ENCODE data around the gene RASSF6.
"Not testable (repeated sequence)": the region's sequence is repeated elsewhere in the genome, so short reads cannot be mapped to it uniquely, and the experiment has no call there.

Gene RASSF6

GRCh38 chr4:73575660-73576059 is 44.6 kb downstream of the RASSF6 start:
- DNase-seq (ENCODE audit: low read depth): no peak

DNA sequence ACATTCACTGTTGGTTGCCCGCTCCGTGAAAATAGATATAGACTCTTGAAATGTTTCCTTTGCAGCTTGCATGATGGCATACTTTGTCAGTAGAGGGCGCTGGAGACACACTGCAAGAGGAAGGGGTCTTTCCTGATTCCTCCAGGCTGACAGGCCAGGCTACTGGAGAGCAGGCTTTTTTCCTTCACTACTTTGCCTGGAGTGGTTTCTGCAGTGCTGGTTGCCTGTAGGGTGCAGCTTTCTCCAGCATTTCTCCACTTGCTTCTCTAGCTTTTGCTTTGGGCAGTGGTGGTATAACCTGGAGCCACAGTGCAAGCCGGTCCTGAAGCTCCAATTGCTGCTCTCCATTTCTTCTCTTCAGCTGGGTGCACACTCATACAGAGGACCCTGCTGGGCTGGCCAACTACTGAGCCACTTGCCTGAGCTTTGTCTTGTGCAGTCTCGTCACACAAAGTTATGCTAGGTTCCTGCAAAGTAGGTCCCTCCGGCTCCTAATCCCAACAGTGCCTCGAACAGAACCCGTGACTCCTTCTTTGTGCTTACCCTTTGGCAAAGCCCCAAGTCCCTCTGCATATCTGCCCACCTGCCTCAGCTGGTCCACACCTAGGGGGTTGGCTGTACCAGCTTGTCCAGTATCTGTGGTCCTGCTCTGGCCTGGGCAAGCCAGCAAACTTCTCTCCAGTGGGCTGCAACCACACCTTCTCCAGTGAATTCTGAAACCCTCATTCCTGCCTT is 46.3 kb downstream of the RASSF6 start:
- peak; percentile 51 for DNase-seq (ENCODE audit: low read depth)

GRCh38 chr4:73550865-73551264 is 69.4 kb downstream of the RASSF6 start:
- DNase-seq (ENCODE audit: low read depth): not testable (repeated sequence)

DNA sequence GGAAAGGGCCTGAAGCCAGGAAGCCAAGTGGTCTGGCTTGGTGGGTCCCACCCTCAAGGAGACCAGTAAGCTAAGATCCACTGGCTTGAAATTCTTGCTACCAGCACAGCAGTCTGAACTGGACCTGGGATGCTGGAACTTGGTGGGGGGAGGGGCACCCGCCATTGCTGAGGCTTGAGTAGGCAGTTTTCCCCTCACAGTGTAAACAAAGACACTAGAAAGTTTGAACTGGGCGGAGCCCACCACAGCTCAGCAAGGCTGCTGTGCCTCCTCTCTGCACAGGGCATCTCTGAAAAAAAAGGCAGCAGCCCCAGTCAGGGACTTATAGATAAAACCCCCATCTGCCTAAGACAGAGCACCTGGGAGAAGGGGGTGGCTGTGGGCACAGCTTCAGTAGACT is 75.6 kb downstream of the RASSF6 start:
- DNase-seq (ENCODE audit: low read depth): no peak

DNA sequence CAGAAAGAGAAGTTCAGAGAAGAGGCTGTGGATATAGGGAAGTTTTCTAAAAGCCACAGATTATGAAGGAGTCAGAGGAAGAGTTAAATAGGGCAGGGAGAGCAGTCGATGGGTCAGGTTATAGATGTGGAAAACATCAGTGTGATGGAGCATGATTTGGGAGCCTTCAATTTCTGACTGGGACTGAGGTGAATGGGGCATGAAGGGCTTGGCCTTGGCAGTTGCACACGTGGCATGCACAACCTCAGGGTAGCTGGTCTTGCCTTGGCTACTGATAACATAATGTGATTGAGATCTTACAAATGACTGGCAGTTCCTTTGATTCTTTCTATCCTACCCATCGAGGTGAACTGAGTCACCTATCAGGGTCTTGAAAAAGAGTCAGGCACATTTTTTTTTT is 79.0 kb downstream of the RASSF6 start:
- no peak for DNase-seq (ENCODE audit: low read depth)

DNA sequence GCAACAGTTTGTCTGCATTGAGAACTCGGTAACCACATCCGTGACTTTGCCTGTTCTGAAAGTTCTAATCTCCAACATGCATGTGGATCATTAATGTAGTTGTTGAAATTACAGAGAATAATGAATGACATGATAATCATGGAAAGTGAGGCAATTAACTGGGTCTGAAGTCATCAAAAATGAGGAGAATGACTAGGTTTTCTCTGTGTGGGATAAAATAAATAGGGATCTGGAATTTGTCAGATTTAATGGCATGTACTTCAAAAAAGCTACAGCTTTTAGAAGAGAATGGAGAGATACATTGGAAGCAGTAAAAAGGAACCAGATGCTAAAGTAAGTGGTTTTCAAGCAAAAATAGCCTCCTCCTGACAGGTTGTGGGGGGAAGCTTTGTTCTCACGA is 79.4 kb downstream of the RASSF6 start:
- no peak for DNase-seq (ENCODE audit: low read depth)

DNA sequence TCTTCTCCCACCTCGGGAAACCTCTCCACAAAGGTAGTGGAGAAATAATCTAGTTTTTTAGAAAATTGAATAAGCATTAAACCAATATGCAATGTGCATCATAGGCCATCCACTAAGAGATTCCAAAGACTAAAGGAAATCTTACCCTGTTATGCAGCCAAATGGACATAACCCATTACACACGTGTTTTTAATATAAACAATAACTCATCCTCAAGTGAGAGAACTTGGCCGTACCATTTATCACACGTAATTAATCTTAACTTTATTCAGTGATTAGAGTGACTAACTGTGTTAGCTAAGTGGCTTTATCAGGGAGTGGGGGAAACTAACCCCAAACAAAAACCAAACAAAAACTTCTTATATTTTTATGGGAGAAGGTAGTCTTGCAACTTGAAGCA is 80.8 kb downstream of the RASSF6 start:
- DNase-seq (ENCODE audit: low read depth): no peak

GRCh38 chr4:73538162-73538561 is 82.1 kb downstream of the RASSF6 start:
- no peak for DNase-seq (ENCODE audit: low read depth)

DNA sequence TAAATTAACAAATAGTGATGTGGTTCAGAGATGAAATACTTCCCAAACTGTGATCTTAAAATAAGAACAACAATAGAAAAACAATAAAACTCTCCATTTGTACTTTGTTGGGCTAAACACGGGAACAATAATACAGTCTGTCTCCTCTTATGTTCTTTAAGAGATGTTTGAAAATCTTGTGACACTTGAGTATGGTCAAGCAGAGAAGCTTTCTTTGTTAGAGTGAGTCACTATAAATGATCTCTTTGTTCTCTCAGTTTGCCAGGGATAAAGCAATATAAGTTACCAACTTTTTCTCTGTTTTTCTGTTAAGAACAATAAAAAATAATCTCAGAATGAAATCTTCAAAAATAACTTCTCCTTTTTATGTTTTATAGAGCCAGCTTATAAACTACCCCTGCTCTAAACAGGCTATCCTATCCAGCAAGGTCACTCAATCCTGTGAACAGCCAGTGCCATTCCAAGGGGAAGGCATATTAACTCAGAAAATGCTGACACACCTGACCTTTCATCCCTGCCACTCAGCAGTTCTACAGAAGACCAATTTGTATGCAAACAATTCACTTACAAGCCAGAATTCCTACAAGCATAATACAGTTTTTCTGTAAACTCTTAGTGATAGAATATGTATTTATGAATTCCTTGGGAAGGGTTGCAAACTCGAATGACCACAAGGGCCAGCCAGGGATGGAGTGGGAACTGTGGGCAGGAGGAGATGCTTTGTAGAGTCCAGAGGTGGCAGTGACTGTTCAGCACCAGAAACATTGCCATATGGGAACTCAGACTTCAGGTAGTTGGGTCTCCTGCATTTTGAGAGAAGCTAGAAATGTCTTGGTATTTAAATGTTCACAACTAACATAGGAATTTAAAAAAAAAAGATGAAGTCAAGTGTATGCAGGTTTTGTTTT is 86.5 kb downstream of the RASSF6 start:
- no peak for DNase-seq (ENCODE audit: low read depth)

DNA sequence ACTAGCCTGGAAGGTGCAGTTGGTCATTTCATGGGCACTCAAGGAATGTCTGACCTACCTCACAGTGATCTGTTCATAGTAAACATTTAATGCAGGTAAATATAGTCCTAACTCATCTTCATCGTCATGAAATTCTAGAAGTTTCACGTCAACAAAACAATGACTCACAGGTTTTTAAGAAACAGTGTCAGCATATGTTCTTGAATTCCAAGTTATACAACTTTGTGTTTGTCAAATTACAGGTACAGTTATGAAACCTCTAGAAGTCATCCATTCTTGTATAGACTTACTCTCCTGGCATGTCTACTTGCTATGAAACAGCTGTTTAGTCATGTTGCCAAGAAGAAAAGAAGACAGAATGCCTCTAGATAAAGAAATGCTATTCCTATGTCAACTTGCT is 92.1 kb downstream of the RASSF6 start:
- DNase-seq (ENCODE audit: low read depth): no peak

DNA sequence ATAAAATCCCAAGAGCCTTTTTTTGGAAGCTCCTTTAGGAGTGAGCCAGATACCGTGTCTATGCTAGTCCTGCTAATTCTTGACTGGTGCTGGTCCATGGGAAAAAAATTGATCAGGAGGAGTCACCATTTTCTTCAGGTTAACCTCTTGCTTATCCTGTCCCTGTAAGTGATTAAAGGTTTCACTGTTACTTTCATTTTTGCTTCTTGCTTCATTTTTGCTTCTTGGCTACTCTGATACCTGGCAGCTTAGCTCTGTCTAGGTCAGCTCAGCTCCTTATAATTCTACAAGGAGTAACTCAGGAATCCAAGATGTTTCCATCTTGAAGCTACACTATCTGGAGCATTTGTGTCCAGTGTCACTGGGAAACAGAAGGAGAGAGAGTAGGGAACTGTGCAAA is 93.0 kb downstream of the RASSF6 start:
- no peak for DNase-seq (ENCODE audit: low read depth)

DNA sequence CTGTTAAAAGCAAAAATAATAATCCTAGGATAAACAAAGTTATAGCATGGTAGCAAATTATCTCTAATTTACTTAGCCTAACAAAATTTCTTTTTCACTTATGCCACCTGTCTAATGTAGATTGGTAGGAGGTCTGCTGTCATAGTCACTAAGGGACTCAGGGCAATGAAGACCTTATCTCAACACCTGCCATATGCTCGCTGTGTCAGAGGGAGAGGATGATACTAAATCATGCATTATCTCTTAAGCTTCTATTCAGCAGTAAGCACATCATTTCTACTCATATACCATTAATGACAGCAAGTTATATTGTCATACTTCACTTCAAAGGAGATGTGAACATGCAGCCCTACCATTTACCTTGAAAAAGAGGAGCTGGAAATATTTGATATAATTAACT is 94.6 kb downstream of the RASSF6 start:
- no peak for DNase-seq (ENCODE audit: low read depth)

DNA sequence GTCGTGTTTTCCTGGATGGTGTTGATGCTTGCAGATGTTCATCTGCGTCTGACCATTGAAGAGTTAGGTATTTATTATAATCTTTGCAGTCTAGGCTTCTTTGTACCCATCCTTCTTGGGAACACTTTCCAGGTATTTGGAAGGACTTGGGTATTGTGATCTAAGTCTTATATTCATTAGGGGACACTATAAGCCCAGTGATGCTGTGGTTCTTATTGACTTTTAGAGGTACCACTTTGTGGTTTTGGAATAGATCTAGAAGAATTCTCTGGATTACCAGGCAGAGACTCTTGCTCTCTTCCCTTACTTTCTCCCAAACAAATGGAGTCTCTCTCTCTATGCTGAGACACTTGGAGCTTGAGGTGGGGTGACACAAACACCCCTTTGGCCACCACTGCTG is 97.1 kb downstream of the RASSF6 start:
- DNase-seq (ENCODE audit: low read depth): no peak

Measured in non-pigmented ciliary epithelial cell (primary cell).